ENCODE data around the gene FAM120B.

DNA sequence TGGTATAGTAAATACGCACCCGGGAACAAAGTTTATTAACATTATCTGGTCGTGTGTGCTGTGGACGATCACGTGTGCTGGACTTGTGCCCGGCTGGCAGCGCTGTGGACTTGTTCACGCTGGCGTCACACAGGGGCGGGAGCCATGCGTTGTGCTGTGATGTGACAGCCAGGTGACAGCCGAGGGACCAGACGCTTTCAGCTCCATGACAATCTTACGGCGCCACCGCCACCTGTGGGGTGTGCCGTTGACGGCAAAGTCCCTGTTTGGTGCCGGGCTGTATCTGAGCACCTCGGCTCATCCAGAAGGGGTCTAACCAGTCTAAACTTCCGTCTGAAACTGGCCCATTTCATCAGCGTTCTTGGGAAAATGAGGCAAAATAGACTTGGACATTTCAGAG lies 40.9 kb upstream of the FAM120B start:
- TF ChIP-seq, protein P1, sequence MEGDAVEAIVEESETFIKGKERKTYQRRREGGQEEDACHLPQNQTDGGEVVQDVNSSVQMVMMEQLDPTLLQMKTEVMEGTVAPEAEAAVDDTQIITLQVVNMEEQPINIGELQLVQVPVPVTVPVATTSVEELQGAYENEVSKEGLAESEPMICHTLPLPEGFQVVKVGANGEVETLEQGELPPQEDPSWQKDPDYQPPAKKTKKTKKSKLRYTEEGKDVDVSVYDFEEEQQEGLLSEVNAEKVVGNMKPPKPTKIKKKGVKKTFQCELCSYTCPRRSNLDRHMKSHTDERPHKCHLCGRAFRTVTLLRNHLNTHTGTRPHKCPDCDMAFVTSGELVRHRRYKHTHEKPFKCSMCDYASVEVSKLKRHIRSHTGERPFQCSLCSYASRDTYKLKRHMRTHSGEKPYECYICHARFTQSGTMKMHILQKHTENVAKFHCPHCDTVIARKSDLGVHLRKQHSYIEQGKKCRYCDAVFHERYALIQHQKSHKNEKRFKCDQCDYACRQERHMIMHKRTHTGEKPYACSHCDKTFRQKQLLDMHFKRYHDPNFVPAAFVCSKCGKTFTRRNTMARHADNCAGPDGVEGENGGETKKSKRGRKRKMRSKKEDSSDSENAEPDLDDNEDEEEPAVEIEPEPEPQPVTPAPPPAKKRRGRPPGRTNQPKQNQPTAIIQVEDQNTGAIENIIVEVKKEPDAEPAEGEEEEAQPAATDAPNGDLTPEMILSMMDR (IDR thresholded peaks at IDR 0.05): no peak
- no peak for TF ChIP-seq POLR2AphosphoS5 (IDR thresholded peaks at IDR 0.05)
- TF ChIP-seq POLR2A (IDR thresholded peaks at IDR 0.05): no peak

Data from gastroesophageal sphincter (tissue), 3 donors.